Measurements from ENCODE around the gene GABRB2.

- TF ChIP-seq EZH2phosphoT487 (IDR thresholded peaks at IDR 0.05; ENCODE audit: insufficient read depth, low read depth) (no peak), EZH2 (IDR thresholded peaks at IDR 0.05; ENCODE audit: insufficient read depth, poor library complexity, severe bottlenecking) (no peak)
These were observed 104.1 kb downstream of the GABRB2 start for GRCh38 chr5:161442471-161442870.
